Prostate gland (tissue), 2 donors: Measurements from ENCODE around the gene RRP1B. TPM values are rescaled to one million over a fixed set of nuclear protein-coding genes. Genes with fewer than 3 reads are reported as not detected.
"Not testable (repeated sequence)": the region's sequence is repeated elsewhere in the genome, so short reads cannot be mapped to it uniquely, and the experiment has no call there.

Source experiments
- DNase-seq: peaks from one replicate; pipeline ENCODE4 v3.0.0-alpha.2; 2019; ENCODE audit warnings: low spot score
- H3K27ac ChIP-seq, 2 donors: fragments of 200-600 bp; sonication (generic); 2 replicates each; pipeline ENCODE4 v1.5.1; 2017 to 2019
- H3K27me3 ChIP-seq: fragments of 200-600 bp; sonication (generic); replicated peaks from 2 replicates; pipeline ENCODE4 v1.5.1; 2019; ENCODE audit not compliant: insufficient read depth
- H3K36me3 ChIP-seq, 2 donors: fragments of 200-600 bp; sonication (generic); 1 replicate in 1 of 2; 2 replicates in 1 of 2; pipeline versions ENCODE4 v1.5.1 to v1.8.1; 2017 to 2019
- H3K4me1 ChIP-seq: fragments of 200-600 bp; sonication (generic); replicated peaks from 2 replicates; pipeline ENCODE4 v1.5.1; 2019
- H3K4me3 ChIP-seq, 2 donors: fragments of 200-600 bp; sonication (generic); 2 replicates each; pipeline ENCODE4 v1.5.1; 2017 to 2019
- H3K9me3 ChIP-seq: fragments of 200-600 bp; sonication (generic); 2 replicates; pipeline ENCODE4 v1.5.1; 2017
- POLR2A ChIP-seq: fragments of 450-650 bp; IDR thresholded peaks from one replicate; pipeline ENCODE4 v1.6.1; 2016; ENCODE audit warnings: antibody characterized with exemption, mild to moderate bottlenecking
- POLR2AphosphoS5 ChIP-seq: sonication (generic); formaldehyde crosslinking; IDR thresholded peaks from one replicate; pipeline ENCODE4 v1.6.1; 2017; ENCODE audit warnings: antibody characterized with exemption
- WGBS: methylation state at CpG from one replicate; pipeline ENCODE4 v1.1.5; 2018; 5-methylcytosine and 5-hydroxymethylcytosine counted together
- intact Hi-C: fragments of 100-400 bp; cut with DNase I; formaldehyde crosslinking; loops from one replicate; pipeline ENCODE4 v1.14.2; 2022
- total RNA-seq, 2 donors: library from RNA; depleted of rRNA; stranded (reverse); fragments of >200 nt; gene quantifications; one replicate each; pipeline ENCODE4 v1.1.0, GENCODE V29; 2016
- TF ChIP-seq, protein P1 (sequence below), 4 experiments: fragments of 200-600 bp in 2 of 4; fragments of 450-650 bp in 2 of 4; sonication (generic) in 2 of 4; IDR thresholded peaks; 1 replicate in 3 of 4; 2 replicates in 1 of 4; pipeline ENCODE4 v1.5.1; 2016 to 2019; ENCODE audit warnings: antibody characterized with exemption in 4 of 4, mild to moderate bottlenecking in 2 of 4, moderate library complexity in 2 of 4

Gene RRP1B
- total RNA-seq, 2 donors from 2014 or later = 22.7 to 38.3 TPM

DNA sequence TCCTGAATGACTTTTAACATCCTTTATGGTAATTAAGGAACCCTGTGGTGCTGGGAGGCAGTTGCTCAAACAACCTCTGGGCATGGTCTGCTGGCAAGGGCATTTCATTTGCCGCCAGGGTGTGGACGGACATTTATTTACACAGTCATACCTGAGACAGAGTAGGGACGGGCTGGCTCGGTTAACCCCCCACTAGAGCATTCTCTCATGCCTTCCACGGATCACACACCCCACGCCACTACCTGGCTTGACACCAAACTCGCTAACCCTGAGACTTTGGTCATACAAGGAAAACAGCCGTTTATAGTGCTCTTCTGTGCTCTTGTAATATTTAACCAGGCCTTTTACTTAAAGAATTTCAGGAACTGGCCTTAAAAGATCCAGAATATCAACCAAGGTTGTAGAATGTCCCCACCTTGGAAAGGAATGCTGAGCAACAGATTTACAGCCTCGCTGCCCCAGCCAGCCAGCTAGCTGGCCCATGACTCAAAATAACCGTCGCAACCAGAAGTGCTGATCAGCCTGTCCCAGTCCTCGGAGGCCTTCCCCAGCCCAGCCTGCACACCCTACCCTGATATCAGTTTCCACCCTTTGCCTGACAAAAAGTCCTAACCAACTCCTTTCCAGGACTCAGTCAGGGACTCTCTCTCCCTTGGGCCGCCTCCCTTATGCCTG lies 53.0 kb downstream of the RRP1B start:
- intact Hi-C loops = no loop called here
- no peaks in the 10 kb centered on the region for H3K27me3 ChIP-seq
- no peaks in the 10 kb centered on the region for H3K4me1 ChIP-seq
- peak overlapping the region; percentile 72 to 74 for H3K27ac ChIP-seq
- no peaks in the 10 kb centered on the region for H3K36me3 ChIP-seq
- no peaks in the 10 kb centered on the region for H3K9me3 ChIP-seq
- WGBS = 37% methylated on average over 13 of the region's 13 CpGs
- no peak overlapping the region for H3K4me3 ChIP-seq
- no peak for TF ChIP-seq POLR2A
- peak; percentile 69 for TF ChIP-seq POLR2AphosphoS5
- TF ChIP-seq, protein P1, sequence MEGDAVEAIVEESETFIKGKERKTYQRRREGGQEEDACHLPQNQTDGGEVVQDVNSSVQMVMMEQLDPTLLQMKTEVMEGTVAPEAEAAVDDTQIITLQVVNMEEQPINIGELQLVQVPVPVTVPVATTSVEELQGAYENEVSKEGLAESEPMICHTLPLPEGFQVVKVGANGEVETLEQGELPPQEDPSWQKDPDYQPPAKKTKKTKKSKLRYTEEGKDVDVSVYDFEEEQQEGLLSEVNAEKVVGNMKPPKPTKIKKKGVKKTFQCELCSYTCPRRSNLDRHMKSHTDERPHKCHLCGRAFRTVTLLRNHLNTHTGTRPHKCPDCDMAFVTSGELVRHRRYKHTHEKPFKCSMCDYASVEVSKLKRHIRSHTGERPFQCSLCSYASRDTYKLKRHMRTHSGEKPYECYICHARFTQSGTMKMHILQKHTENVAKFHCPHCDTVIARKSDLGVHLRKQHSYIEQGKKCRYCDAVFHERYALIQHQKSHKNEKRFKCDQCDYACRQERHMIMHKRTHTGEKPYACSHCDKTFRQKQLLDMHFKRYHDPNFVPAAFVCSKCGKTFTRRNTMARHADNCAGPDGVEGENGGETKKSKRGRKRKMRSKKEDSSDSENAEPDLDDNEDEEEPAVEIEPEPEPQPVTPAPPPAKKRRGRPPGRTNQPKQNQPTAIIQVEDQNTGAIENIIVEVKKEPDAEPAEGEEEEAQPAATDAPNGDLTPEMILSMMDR (IDR thresholded peaks at IDR 0.05) = peak in 1 of 4 experiments; percentile 23
- DNase-seq = peak; percentile 88

DNA sequence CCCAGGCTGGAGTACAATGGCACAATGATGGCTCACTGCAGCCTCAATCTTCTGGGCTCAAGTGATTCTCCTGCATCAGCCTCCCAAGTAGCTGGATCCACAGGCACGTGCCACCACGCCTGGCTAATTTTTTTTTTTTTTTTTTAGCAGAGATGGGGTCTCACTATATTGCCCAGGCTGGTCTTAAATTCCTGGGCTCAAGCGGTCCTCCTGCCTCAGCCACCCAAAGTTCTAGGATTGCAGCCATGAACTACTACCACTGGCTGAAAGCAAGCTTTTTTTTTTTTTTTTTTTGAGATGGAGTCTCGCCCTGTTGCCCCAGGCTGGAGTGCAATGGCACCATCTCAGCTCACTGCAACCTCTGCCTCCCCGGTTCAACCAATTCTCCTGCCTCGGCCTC lies 53.8 kb downstream of the RRP1B start:
- WGBS = 92% methylated on average over 6 of the region's 6 CpGs
- H3K27me3 ChIP-seq, H3K9me3 ChIP-seq, DNase-seq, H3K4me3 ChIP-seq, H3K36me3 ChIP-seq, H3K4me1 ChIP-seq, intact Hi-C loops: not testable (repeated sequence)
- peak overlapping the region; percentile 72 to 74 for H3K27ac ChIP-seq

DNA sequence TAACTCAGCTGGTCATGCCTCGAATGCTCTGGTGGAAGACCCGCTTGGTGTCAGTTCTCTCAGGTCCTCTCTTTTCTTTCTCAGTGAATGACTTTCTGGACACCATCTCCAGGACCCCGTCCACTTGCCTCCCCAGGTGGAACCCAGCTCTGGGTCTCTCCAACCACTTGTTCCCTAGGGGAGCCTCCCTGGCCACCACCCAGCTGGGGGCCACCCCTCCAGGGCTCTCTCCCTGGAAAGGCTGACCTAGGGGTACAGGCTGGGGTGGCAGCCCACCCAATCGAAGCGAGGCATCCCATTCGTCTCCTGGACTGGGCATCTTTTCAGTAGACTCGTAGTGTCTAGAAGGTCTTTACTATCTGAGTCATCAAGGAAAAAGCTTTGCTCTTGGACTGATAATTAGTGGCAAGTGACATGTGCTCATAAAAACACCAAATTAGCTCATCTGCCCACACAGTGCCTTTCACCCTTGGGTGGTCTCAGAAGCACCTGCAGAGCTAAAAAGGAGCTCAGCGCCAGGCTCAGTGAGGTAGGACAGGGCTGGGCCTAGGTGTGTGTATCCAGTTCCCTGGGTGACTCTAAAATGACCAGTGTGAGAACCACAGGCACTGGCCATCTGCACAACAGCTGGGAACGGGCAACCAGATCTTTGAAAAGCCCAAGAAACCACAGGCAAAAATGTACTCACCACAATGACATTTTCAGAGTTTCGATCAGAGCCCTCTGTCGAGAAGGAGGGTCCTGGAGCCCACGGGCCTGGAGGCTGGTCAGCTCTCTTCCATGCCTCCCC lies 57.2 kb downstream of the RRP1B start:
- Histone ChIP-seq H3K4me3 (no peak overlapping the region), H3K27ac (no peak overlapping the region), H3K36me3 (no peaks in the 10 kb centered on the region), H3K4me1 (peaks cover 14% of the 10 kb centered on the region), H3K9me3 (no peaks in the 10 kb centered on the region), H3K27me3 (no peaks in the 10 kb centered on the region)
- no peak for DNase-seq
- no peak for TF ChIP-seq POLR2A
- TF ChIP-seq POLR2AphosphoS5 = no peak
- TF ChIP-seq, protein P1 (IDR thresholded peaks at IDR 0.05) = no peak
- 85% methylated on average over 12 of the region's 12 CpGs for WGBS
- intact Hi-C loops = no loop called here

DNA sequence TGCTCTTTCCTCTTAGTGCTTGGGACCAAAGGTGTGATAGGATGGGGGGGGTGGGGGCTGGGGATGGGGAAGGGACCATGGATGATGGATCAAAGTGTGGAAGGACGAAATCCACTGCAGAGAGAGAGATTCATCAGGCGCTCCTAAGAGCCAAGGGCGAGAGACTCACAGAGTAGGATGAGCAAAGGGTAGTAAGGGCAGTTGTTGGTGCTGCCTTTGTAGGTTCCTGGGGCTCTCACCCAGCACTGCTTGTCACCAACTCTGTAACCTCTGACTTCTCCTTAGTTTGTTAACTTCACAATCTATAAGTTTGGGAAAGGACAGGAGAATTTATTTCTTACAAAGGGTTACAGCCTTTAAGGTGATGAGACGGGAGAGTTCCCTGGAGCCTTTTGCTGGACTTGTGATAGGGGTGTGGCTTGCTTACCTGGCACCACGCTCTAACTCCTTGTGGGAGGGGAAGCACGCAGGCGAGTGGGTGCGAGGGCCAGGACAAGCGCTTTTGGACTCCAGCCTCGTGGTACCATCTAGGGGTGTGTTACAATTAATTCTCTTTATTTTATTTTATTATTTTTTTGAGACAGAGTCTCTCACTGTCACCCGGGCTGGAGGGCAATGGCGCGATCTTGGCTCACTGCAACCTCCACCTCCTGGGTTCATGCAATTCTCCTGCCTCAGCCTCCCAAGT lies 58.0 kb downstream of the RRP1B start:
- Histone ChIP-seq H3K9me3 (no peaks in the 10 kb centered on the region), H3K4me3 (no peak overlapping the region), H3K4me1 (peaks cover 14% of the 10 kb centered on the region), H3K27ac (no peak overlapping the region), H3K27me3 (no peaks in the 10 kb centered on the region), H3K36me3 (no peaks in the 10 kb centered on the region)
- intact Hi-C loops = no loop called here
- DNase-seq = no peak
- no peak for TF ChIP-seq POLR2AphosphoS5
- TF ChIP-seq POLR2A = no peak
- TF ChIP-seq, protein P1 (IDR thresholded peaks at IDR 0.05) = no peak
- 83% methylated on average over 13 of the region's 13 CpGs for WGBS
